VCaP (cell line): ENCODE data around the gene CTAGE4.
"Not testable (repeated sequence)": the region's sequence is repeated elsewhere in the genome, so short reads cannot be mapped to it uniquely, and the experiment has no call there.

Experiments used
- H3K27ac ChIP-seq: fragments of 450-650 bp; 2 replicates; pipeline ENCODE4 v1.5.1; 2017
- CTCF ChIP-seq: fragments of 450-650 bp; conservative IDR thresholded peaks from 2 replicates; pipeline ENCODE4 v1.5.1; 2017; ENCODE audit warnings: mild to moderate bottlenecking, moderate library complexity

Gene CTAGE4

DNA sequence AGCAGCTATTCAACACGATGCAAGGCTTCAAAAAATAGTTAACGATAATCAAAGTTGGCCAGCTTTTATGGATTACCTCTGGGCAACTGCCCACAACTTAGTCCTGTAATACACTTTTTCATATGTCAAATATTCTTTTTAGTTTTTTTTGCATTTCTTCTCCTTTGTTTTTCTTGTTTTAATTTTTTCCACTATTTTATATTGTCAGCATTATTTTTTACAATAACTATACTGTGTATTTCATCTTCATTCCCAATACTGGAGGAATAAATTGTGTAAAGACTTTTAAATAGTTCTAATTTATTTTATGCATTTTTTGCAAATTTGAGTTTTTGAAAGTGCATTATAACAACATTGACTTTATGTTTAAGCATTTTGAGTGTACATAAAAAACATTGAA is 18.5 kb upstream of the CTAGE4 start:
- no peak for TF ChIP-seq CTCF
- H3K27ac ChIP-seq = no peak overlapping the region

- not testable (repeated sequence) for H3K27ac ChIP-seq
Measured at GRCh38 chr7:144171594-144172350, 11.5 kb upstream of the CTAGE4 start.

GRCh38 chr7:144174613-144175012 is 8.7 kb upstream of the CTAGE4 start:
- H3K27ac ChIP-seq = no peak overlapping the region
- no peak for TF ChIP-seq CTCF

DNA sequence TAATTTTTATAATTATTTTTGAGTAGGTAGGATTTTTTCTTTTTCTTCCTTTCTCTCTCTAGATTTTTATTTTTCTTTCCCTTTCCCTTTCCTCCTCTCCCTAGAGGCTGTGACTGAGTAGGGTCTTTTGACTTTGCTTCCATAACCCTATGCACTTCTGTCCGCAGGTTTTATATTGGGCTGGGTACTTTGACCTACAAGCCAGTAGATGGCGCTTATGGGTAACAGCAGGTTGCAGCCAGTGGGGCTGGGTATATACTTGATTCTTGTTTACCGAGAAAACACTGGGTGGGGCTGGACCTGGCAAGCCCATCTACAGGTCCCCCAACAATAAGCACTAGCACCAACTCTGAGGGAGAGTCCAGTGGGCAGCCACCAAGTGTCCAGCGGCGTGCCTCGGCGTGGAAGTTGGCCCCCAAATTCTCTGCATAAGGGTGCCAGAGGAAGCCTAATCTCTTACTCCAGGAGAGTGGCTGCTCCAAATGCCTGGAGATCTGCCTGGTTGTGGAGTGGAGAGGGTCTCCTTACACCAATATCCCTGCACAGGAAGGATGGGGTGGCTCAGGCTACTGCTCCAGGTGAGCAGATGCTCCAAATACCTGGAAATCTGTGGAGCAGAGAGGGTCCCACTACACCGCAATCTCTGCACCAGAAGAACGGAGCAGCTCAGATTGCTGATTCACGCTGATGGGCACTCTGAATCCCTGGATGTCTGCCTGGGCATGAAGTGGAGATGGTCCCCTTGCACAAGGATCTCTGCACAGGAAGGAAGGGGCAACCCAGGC is 4.7 kb upstream of the CTAGE4 start:
- TF ChIP-seq CTCF = peak; percentile 82
- H3K27ac ChIP-seq = not testable (repeated sequence)

DNA sequence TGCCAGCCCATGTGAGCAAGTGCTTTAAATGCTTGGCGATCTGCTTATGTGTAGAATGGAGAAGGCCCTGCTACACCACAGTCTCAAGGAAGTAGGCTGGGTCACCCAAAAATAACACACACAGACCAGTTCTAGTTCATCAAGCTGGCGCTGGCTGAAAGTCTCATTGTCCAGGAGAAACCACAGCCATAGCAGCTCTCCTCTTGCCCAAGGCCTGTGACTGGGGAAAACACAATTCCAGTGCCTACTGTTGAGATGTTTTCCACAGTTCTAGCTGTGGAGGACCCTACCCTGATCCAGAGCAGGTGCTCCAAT is 4.1 kb upstream of the CTAGE4 start:
- not testable (repeated sequence) for H3K27ac ChIP-seq

DNA sequence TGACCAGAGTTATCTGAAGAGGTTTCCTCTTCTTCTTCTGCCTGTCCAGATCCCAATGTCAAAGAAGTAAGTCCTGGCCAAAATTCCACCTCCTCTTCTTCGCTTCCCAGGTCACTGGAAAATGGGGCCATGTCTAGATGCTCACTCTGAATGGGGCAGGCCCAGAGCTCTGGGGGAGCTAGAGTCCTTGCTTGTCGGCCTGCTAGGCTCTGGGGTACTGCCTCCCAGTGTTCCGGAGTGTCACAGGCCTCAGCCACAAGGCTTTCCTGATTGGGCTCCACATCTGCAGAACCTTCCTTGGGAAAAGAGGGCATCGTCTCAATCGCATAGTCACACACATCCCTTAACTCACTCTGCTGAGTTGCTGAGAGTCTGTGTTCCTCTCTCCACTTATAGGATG is 4.6 kb downstream of the CTAGE4 start:
- H3K27ac ChIP-seq = not testable (repeated sequence)

DNA sequence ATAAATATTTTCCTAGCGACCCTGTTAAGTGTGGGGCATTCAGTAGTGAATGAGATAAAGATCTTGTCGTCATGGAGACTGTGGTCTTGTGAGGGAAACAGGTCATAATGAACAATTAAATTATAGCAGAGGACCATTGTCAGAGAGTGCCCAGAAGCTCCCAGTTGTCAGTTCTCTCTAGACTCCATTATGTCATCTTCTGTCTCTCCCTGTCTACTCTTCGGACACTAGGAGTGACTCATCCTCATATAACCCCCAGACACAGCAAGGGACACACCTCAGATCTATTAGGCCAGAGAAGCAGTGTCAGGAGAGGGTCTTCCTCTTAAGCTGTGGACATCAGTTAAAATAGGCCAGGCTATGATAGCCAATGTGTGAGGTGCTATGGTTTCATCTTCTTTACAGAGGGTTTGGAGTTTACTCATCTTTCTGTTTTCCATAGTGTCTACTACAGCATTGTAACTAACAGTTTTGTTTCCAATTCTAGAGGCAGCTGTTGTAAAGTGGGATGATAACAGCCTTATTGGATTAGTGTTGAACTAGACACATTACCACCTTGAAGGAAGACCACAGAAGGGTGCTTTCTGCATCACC is 5.4 kb downstream of the CTAGE4 start:
- not testable (repeated sequence) for H3K27ac ChIP-seq

DNA sequence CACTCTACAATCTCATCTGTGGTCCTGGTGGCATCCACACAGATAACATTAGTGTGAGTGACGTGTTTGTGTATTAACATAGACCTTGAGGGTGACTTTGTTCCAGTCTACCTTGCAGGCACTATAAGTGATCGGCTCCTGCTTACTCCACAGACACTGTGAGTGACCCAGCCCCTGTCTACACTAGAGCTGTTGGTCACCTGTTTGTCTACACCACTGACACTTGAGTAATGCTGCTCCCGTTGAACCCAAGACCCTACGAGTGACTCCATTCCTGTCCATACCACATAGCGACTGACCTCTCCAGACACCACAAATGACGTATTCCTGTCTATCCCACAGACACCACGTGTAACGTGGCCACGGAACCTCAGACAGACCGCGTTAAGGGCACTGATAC is 10.5 kb downstream of the CTAGE4 start:
- H3K27ac ChIP-seq = not testable (repeated sequence)

DNA sequence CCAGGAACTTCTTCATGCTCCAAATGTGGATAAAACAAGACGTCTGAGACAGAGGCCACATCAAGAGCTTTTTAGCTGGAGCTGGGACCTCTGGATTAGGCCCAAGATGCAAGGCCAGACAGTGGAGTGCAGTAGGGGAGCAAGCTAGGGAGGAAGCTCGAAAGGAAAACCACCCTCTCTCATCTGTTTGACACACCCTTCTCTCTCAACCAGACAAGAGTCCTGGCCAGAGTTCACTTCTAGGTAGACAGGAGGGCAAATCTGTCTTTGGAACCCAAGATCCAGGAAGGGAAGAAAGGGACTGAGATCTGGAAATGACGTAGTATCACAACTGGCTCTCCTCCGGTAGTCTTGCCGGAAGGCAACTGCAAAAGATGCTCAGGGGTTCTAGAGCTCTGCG is 11.2 kb downstream of the CTAGE4 start:
- not testable (repeated sequence) for H3K27ac ChIP-seq

GRCh38 chr7:144195212-144195872 is 12.1 kb downstream of the CTAGE4 start, which contains the start of gene ARHGEF35:
TSS of gene ARHGEF35 (minus strand) at chr7:144195833. CDS start at chr7:144188383, 7,450 bp downstream.
- H3K27ac ChIP-seq = not testable (repeated sequence)

DNA sequence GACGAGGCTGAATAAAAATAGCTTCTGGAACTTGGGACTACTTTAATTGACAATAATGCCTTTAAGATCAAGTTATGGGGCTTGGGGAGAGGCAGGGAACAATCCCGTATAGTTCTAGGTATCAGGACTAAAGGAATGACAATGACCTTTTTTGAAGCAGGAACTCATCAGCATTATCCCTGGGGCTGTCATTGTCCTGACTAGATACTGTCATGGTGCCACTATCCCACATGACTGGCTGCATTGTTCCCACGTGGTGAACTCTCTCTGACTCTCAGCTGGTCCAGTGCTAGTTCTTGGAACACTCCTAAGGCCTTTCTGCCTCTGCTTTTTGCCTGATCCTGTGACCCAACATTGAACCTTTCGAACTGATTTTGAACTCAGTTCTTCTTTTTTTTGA is 15.7 kb downstream of the CTAGE4 start:
- H3K27ac ChIP-seq = not testable (repeated sequence)

DNA sequence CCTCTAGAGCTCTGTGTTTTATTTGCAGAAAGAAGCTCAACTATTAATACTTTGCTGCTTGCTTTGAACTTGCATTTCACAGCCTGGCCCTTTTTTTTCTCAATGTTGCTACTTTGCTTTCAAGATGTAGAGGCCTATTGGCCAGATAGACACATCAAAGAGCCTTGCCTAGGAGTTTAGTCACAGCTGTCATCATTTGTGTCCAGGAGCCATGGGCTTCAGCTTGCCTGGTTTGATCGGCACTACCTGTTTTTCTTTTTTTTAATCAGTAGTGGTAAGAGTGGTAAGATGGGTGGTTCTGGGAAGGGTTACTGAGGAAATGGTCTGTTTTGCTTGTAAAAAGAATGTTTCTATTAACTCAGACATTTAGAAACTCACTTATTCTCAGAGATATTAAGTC is 18.7 kb downstream of the CTAGE4 start:
- H3K27ac ChIP-seq = not testable (repeated sequence)

GRCh38 chr7:144203086-144203485 is 19.8 kb downstream of the CTAGE4 start:
- H3K27ac ChIP-seq = not testable (repeated sequence)

DNA sequence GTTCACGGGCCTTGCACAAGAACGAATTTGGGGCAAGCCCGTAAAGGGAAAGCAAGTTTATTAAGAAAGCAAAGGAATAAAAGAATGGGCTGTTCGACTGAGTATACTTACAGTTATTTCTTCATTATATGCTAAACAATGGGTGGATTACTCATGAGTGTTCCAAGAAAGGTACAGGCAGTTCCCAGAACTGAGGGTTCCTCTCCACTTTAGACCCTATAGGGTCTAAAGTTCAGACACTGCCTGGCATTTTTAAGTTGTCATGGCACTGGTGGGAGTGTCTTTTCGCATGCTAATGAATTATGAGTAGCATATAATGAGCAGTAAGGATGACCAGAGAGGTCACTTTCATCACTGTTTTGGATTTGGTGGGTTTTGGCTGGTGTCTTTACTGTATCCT is 22.0 kb downstream of the CTAGE4 start:
- H3K27ac ChIP-seq = not testable (repeated sequence)

DNA sequence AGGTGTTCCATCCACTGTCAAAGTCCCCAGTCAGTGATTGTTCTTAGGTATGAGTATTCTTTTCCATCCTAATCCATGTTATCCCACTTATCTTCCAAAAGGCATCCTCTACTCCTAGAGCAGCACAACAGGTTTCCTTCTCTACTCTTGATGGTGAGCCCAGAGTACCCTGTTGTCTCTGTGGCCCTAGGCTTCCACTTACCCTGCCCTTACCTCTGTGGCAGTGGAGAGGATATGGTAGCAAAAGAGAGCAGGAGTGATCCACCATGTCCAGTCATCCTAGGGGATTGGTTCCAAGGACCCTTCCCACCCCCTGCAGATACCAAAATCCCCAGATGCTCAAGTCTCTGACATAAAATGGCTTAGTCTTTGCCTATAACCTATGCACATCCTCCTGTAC is 33.9 kb downstream of the CTAGE4 start:
- H3K27ac ChIP-seq = not testable (repeated sequence)

DNA sequence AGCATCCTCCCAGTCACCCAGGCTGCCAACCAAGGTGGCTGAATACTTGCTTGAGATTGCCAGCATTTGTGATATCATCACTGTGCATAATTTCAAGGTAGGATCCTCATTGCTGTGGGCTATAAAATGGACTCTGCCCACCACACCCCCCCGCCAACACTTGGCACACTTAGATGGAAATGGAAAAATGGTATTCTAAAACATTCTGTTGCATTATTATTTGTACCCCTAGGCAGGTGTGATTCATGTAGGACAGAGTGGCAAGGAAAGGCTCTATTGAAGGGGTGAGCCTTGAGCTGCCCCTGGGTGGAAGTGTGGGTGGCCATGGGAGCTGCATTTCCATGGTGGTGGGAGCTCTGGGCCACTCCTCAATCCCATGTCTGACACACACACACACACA is 35.3 kb downstream of the CTAGE4 start:
- not testable (repeated sequence) for H3K27ac ChIP-seq

- H3K27ac ChIP-seq = not testable (repeated sequence)
Measured at GRCh38 chr7:144219149-144219548, 35.9 kb downstream of the CTAGE4 start.

DNA sequence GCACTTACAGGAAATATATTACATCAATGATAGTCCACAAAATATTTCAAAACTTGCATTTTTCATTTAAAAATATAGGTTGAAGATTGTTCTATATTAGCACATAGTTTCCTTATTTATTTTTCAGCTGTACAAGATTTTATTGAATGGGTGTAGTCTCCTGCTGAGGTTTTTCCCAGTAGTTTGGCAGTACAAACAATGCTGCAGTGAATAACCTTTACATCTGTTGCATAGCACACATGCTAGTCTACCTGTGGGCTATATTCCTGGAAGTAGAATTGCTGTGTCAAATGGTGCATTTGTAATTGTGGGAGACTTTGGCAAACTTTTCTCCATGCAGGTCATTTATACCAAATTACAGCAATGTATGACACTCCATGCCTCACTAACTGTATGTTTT is 37.3 kb downstream of the CTAGE4 start:
- not testable (repeated sequence) for H3K27ac ChIP-seq
